Mesenchymal stem cell (in vitro differentiated cells and primary cell): Measurements from ENCODE around the gene HAUS3.

Experiments
- DNase-seq: peaks from one replicate; pipeline ENCODE4 v3.0.0-alpha.2; 2013
- H2AFZ ChIP-seq: one replicate; pipeline ENCODE4 v1.6.1; 2013; ENCODE audit warnings: low read depth, mild to moderate bottlenecking, control low read depth, inconsistent platforms, low read length, moderate library complexity
- H2AK5ac ChIP-seq: 2 replicates; pipeline ENCODE4 v1.6.1; 2013; ENCODE audit warnings: low read length, moderate library complexity, mild to moderate bottlenecking, inconsistent platforms; ENCODE audit not compliant: severe bottlenecking
- H2BK120ac ChIP-seq: one replicate; pipeline ENCODE4 v1.6.1; 2013; ENCODE audit warnings: low read depth, mild to moderate bottlenecking, inconsistent platforms, low read length, moderate library complexity
- H2BK12ac ChIP-seq, 2 experiments: one replicate each; pipeline ENCODE4 v1.6.1; 2013; ENCODE audit warnings: inconsistent platforms in 2 of 2, low read length in 2 of 2, mild to moderate bottlenecking in 2 of 2, moderate library complexity in 2 of 2, control low read depth in 1 of 2
- H2BK15ac ChIP-seq: one replicate; pipeline ENCODE4 v1.6.1; 2013; ENCODE audit warnings: mild to moderate bottlenecking, low read depth, inconsistent platforms; ENCODE audit not compliant: poor library complexity, severe bottlenecking
- H2BK5ac ChIP-seq: 2 replicates; pipeline ENCODE4 v1.6.1; 2013; ENCODE audit warnings: low read depth, mild to moderate bottlenecking, low read length, control low read depth, inconsistent platforms; ENCODE audit not compliant: poor library complexity, severe bottlenecking
- H3K14ac ChIP-seq, 2 experiments: one replicate each; pipeline ENCODE4 v1.6.1; 2013; ENCODE audit warnings: inconsistent platforms in 2 of 2, low read length in 2 of 2, control low read depth in 1 of 2, mild to moderate bottlenecking in 1 of 2, moderate library complexity in 1 of 2
- H3K18ac ChIP-seq, 2 experiments: one replicate each; pipeline ENCODE4 v1.6.1; 2013; ENCODE audit warnings: inconsistent platforms in 2 of 2, low read length in 2 of 2, control low read depth in 1 of 2, low read depth in 1 of 2, mild to moderate bottlenecking in 1 of 2
- H3K23ac ChIP-seq, 2 experiments: one replicate each; pipeline ENCODE4 v1.6.1; 2013; ENCODE audit warnings: inconsistent platforms in 2 of 2, low read length in 2 of 2, mild to moderate bottlenecking in 2 of 2, moderate library complexity in 2 of 2, control low read depth in 1 of 2
- H3K27ac ChIP-seq: 2 replicates; pipeline ENCODE4 v1.5.1; 2013; ENCODE audit warnings: mild to moderate bottlenecking, moderate library complexity, low read length, control low read depth, inconsistent platforms; ENCODE audit not compliant: poor library complexity, severe bottlenecking
- H3K27me3 ChIP-seq, 2 experiments: 2 replicates each; pipeline versions ENCODE4 v1.6.1 to v1.7.0; 2013; ENCODE audit warnings: low read length in 2 of 2, mild to moderate bottlenecking in 2 of 2, moderate library complexity in 2 of 2, control low read depth in 1 of 2, inconsistent platforms in 1 of 2; ENCODE audit not compliant: control insufficient read depth in 1 of 2, insufficient read depth in 1 of 2
- H3K36me3 ChIP-seq, 2 experiments: 2 replicates each; pipeline versions ENCODE4 v1.6.1 to v1.7.0; 2013; ENCODE audit warnings: low read length in 2 of 2, control low read depth in 1 of 2, inconsistent platforms in 1 of 2, low read depth in 1 of 2, mild to moderate bottlenecking in 1 of 2; ENCODE audit not compliant: insufficient read depth in 2 of 2, control insufficient read depth in 1 of 2
- H3K4ac ChIP-seq, 2 experiments: one replicate each; pipeline ENCODE4 v1.6.1; 2013; ENCODE audit warnings: inconsistent platforms in 2 of 2, low read length in 2 of 2, mild to moderate bottlenecking in 2 of 2, moderate library complexity in 2 of 2, control low read depth in 1 of 2, low read depth in 1 of 2
- H3K4me1 ChIP-seq: 2 replicates; pipeline ENCODE4 v1.6.1; 2013; ENCODE audit warnings: low read depth, low read length, control low read depth; ENCODE audit not compliant: control insufficient read depth, insufficient read depth
- H3K4me2 ChIP-seq: 2 replicates; pipeline ENCODE4 v1.6.1; 2013; ENCODE audit warnings: low read length, mild to moderate bottlenecking, inconsistent platforms; ENCODE audit not compliant: poor library complexity, severe bottlenecking
- H3K4me3 ChIP-seq, 2 experiments: 2 replicates each; pipeline versions ENCODE4 v1.5.1 to v1.7.0; 2013; ENCODE audit warnings: low read length in 2 of 2, mild to moderate bottlenecking in 2 of 2, control low read depth in 1 of 2, low read depth in 1 of 2; ENCODE audit not compliant: insufficient read depth in 1 of 2
- H3K79me1 ChIP-seq: replicated peaks from 2 replicates; pipeline ENCODE4 v1.6.1; 2013; ENCODE audit warnings: mild to moderate bottlenecking, control low read depth, low read length, inconsistent platforms; ENCODE audit not compliant: poor library complexity, severe bottlenecking
- H3K9ac ChIP-seq: 2 replicates; pipeline ENCODE4 v1.7.0; 2013; ENCODE audit warnings: mild to moderate bottlenecking, low read length, moderate library complexity
- H3K9me3 ChIP-seq: 2 replicates; pipeline ENCODE4 v1.7.0; 2013; ENCODE audit warnings: mild to moderate bottlenecking, low read length; ENCODE audit not compliant: control insufficient read depth
- H4K8ac ChIP-seq: one replicate; pipeline ENCODE4 v1.6.1; 2013; ENCODE audit warnings: inconsistent platforms, mild to moderate bottlenecking, low read length, moderate library complexity
- H4K91ac ChIP-seq: one replicate; pipeline ENCODE4 v1.6.1; 2013; ENCODE audit warnings: mild to moderate bottlenecking, low read length, inconsistent platforms
- WGBS: methylation state at CpG from one replicate; pipeline ENCODE4 v1.1.7; 2013; ENCODE audit warnings: mixed read lengths; 5-methylcytosine and 5-hydroxymethylcytosine counted together

The HAUS3 gene

DNA sequence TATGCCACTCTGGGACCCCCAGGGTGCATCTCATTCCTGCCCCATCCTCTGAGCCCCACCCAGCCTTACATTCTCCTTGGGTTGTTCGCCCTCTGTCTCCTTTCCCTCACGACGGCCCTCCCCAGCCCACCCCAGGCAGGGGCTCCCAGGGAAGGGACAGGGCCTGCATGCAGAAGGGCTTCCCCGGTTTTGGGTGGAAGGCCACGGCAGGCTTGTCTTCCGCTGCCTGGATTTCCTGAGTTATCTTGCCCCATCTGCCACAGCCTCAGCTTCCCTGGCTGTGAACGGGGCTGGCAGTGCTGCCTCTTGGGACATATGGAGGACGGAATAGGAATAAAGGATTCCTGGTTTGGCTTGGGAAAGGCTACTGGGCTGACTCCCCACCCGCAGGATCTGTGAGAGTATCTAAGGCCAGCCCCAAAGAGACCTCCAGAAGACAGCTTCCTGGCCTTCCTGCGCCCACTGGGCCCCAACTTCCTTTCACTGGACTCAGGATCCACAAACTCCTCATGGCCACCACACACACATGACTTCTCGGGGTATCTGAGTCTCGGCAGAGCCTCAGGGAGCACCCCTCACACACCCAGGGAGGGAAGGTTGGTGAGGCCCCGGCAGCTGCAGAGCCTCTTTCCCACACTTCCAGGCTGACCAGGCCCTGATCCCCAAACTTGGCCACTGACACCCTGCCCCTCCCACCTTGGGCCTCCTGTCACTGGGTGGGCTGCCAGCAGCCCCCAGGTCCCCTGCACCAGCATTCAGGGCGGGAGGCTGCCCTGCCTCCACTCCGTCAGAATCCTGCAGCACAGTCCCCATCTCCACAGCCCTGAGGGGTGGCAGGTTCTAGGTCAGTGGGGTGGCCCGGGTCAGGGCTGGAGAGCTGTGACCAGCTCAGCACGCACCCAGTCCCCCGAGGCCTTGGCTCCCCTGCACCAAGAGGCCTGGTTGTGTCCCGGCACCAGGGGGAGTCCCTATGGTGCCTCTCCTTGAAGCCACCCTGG lies 23.5 kb upstream of the HAUS3 start:
- H3K4me2 ChIP-seq, result no peak overlapping the region
- no peak overlapping the region for H2BK120ac ChIP-seq
- no peaks in the 10 kb centered on the region for H3K9me3 ChIP-seq
- H3K4ac ChIP-seq, result peak overlapping the region in 1 of 2 experiments; percentile 26
- H3K4me1 ChIP-seq, result peaks cover 38% of the 10 kb centered on the region
- DNase-seq, result no peak
- H4K91ac ChIP-seq, result peak overlapping the region; percentile 67
- no peak overlapping the region for H3K14ac ChIP-seq
- no peak overlapping the region for H4K8ac ChIP-seq
- no peak overlapping the region for H2AK5ac ChIP-seq
- WGBS, result 93% methylated on average over 17 of the region's 19 CpGs
- H3K18ac ChIP-seq, result peak overlapping the region; percentile 7 to 13
- H3K36me3 ChIP-seq, result peaks cover 0 to 33% of the 10 kb centered on the region in 2 experiments
- no peaks in the 10 kb centered on the region for H3K27me3 ChIP-seq
- peak overlapping the region; percentile 29 for H2BK15ac ChIP-seq
- H3K4me3 ChIP-seq, result no peak overlapping the region
- H3K9ac ChIP-seq, result peak overlapping the region; percentile 58
- H2BK5ac ChIP-seq, result no peak overlapping the region
- H3K23ac ChIP-seq, result no peak overlapping the region
- H2BK12ac ChIP-seq, result no peak overlapping the region
- no peak overlapping the region for H3K27ac ChIP-seq
- no peak overlapping the region for H2AFZ ChIP-seq
- H3K79me1 ChIP-seq, result no peaks in the 10 kb centered on the region

DNA sequence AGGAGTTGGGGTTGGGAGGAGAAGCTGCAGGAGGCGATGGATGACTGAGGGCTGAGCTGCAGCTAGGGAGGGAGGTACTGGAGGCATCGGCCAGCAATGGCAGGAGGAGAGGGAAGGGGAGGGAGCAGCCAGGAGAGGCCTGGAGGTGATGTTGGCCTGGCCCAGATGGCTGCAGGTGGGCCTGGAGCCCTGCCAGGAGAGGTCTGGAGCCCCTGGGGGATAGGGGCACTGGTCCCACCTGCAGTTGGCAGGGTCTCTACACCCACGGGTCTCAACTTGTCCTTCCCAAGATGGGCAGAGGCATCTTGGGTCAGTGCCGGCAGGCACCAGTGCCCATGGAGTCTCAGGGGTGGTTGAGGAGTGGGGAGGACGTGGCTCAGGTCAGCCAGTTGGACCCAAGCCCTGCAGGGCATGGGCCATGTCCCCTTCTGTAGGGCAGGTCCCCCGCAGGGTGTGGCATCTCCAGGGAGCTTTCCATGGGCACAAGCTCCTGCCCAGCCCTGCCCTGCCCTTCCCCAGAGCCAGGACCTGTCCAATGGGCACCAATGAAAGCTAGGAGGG lies 22.6 kb upstream of the HAUS3 start:
- Histone ChIP-seq H3K4me2 (no peak overlapping the region), H3K9ac (no peak overlapping the region), H3K9me3 (no peaks in the 10 kb centered on the region), H4K8ac (no peak overlapping the region), H3K27me3 (no peaks in the 10 kb centered on the region), H3K4me1 (peaks cover 46% of the 10 kb centered on the region), H3K18ac (no peak overlapping the region), H2BK15ac (no peak overlapping the region), H3K14ac (no peak overlapping the region), H3K4me3 (no peak overlapping the region), H4K91ac (no peak overlapping the region), H3K36me3 (peaks cover 0 to 34% of the 10 kb centered on the region in 2 experiments), H3K27ac (no peak overlapping the region), H2BK5ac (no peak overlapping the region), H2BK120ac (no peak overlapping the region), H3K4ac (no peak overlapping the region), H2AK5ac (no peak overlapping the region), H3K79me1 (peaks cover 3% of the 10 kb centered on the region), H2AFZ (no peak overlapping the region), H2BK12ac (no peak overlapping the region), H3K23ac (no peak overlapping the region)
- no peak for DNase-seq
- WGBS, result 88% methylated on average over 6 of the region's 6 CpGs

GRCh38 chr4:2263926-2264321 lies 22.0 kb upstream of the HAUS3 start:
- H3K14ac ChIP-seq, result no peak overlapping the region
- H3K9me3 ChIP-seq, result no peaks in the 10 kb centered on the region
- no peak overlapping the region for H3K9ac ChIP-seq
- H3K18ac ChIP-seq, result no peak overlapping the region
- no peak overlapping the region for H3K23ac ChIP-seq
- no peak overlapping the region for H2BK15ac ChIP-seq
- H3K4me2 ChIP-seq, result no peak overlapping the region
- no peak overlapping the region for H3K27ac ChIP-seq
- no peak overlapping the region for H2AK5ac ChIP-seq
- H2BK5ac ChIP-seq, result no peak overlapping the region
- H2AFZ ChIP-seq, result no peak overlapping the region
- H4K91ac ChIP-seq, result no peak overlapping the region
- no peak overlapping the region for H3K4me3 ChIP-seq
- H3K79me1 ChIP-seq, result peaks cover 6% of the 10 kb centered on the region
- WGBS, result 87% methylated on average over 6 of the region's 6 CpGs
- DNase-seq, result no peak
- H3K36me3 ChIP-seq, result peaks cover 0 to 36% of the 10 kb centered on the region in 2 experiments
- peaks cover 50% of the 10 kb centered on the region for H3K4me1 ChIP-seq
- no peak overlapping the region for H2BK120ac ChIP-seq
- no peak overlapping the region for H2BK12ac ChIP-seq
- H4K8ac ChIP-seq, result no peak overlapping the region
- H3K27me3 ChIP-seq, result no peaks in the 10 kb centered on the region
- no peak overlapping the region for H3K4ac ChIP-seq

DNA sequence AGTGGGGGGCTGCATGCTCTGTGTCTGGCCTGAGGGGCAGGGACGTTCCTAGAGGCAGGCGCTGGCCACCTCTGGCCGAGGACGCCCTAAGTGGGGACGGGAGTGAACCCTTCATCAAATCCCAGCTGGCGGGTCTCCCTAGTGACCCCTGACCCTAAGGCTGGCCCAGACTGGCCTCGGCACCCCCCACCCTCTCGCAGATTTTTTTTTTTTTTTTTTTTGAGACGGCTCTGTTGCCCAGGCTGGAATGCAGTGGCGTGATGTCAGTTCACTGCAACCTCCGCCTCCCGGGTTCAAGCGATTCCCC lies 21.0 kb upstream of the HAUS3 start:
- H2BK12ac ChIP-seq, result peak overlapping the region in 1 of 2 experiments; percentile 77
- peak overlapping the region; percentile 40 for H2AK5ac ChIP-seq
- H3K4ac ChIP-seq, result peak overlapping the region; percentile 88 to 98
- H3K9me3 ChIP-seq, result no peaks in the 10 kb centered on the region
- no peak for DNase-seq
- 55% methylated on average over 13 of the region's 13 CpGs for WGBS
- H3K79me1 ChIP-seq, result peaks cover 9% of the 10 kb centered on the region
- peaks cover 60% of the 10 kb centered on the region for H3K4me1 ChIP-seq
- H4K91ac ChIP-seq, result peak overlapping the region; percentile 95
- peak overlapping the region; percentile 82 to 98 for H3K18ac ChIP-seq
- peak overlapping the region; percentile 85 for H2BK5ac ChIP-seq
- peak overlapping the region; percentile 85 for H3K4me2 ChIP-seq
- peaks cover 4 to 36% of the 10 kb centered on the region in 2 experiments for H3K36me3 ChIP-seq
- no peaks in the 10 kb centered on the region for H3K27me3 ChIP-seq
- peak overlapping the region; percentile 58 to 81 for H3K4me3 ChIP-seq
- H4K8ac ChIP-seq, result peak overlapping the region; percentile 95
- peak overlapping the region; percentile 77 for H3K27ac ChIP-seq
- H3K9ac ChIP-seq, result peak overlapping the region; percentile 92
- H2BK15ac ChIP-seq, result peak overlapping the region; percentile 85
- peak overlapping the region; percentile 73 for H2AFZ ChIP-seq
- peak overlapping the region in 1 of 2 experiments; percentile 60 for H3K23ac ChIP-seq
- peak overlapping the region in 1 of 2 experiments; percentile 96 for H3K14ac ChIP-seq
- H2BK120ac ChIP-seq, result peak overlapping the region; percentile 69
